OCI-M2 (cell line): ENCODE measurements around the gene POLR2F.

Experiments
- DNase-seq: peaks from one replicate; lab custom pipeline; 2025; ENCODE audit not compliant: unreplicated experiment; lab: John Stamatoyannopoulos, UW

Gene POLR2F

GRCh38 chr22:37999640-38000272, 46.3 kb downstream of the POLR2F start:
- DNase-seq: no peak

GRCh38 chr22:38005943-38006342, 52.4 kb downstream of the POLR2F start:
- no peak for DNase-seq

- DNase-seq: no peak
Observed at GRCh38 chr22:38006906-38007305, 53.4 kb downstream of the POLR2F start.

- DNase-seq: no peak
Observed at GRCh38 chr22:38007330-38007902, 53.9 kb downstream of the POLR2F start.

- no peak for DNase-seq
Observed at GRCh38 chr22:38009000-38009806, 55.7 kb downstream of the POLR2F start.

GRCh38 chr22:38012604-38013072, 59.1 kb downstream of the POLR2F start:
- DNase-seq: no peak

- DNase-seq: no peak
Observed at GRCh38 chr22:38014083-38014482, 60.6 kb downstream of the POLR2F start.

GRCh38 chr22:38016182-38017151, 63.0 kb downstream of the POLR2F start:
- DNase-seq: no peak

- no peak for DNase-seq
Observed at GRCh38 chr22:38017272-38017920, 63.9 kb downstream of the POLR2F start.

GRCh38 chr22:38017939-38018885, 64.7 kb downstream of the POLR2F start:
- DNase-seq: no peak
